ENCODE data around the gene CIROP. TPM values are rescaled to one million over a fixed set of nuclear protein-coding genes. Genes with fewer than 3 reads are reported as not detected.

Gene CIROP
- total RNA-seq, 1 experiment from 2014 or later: not detected

DNA sequence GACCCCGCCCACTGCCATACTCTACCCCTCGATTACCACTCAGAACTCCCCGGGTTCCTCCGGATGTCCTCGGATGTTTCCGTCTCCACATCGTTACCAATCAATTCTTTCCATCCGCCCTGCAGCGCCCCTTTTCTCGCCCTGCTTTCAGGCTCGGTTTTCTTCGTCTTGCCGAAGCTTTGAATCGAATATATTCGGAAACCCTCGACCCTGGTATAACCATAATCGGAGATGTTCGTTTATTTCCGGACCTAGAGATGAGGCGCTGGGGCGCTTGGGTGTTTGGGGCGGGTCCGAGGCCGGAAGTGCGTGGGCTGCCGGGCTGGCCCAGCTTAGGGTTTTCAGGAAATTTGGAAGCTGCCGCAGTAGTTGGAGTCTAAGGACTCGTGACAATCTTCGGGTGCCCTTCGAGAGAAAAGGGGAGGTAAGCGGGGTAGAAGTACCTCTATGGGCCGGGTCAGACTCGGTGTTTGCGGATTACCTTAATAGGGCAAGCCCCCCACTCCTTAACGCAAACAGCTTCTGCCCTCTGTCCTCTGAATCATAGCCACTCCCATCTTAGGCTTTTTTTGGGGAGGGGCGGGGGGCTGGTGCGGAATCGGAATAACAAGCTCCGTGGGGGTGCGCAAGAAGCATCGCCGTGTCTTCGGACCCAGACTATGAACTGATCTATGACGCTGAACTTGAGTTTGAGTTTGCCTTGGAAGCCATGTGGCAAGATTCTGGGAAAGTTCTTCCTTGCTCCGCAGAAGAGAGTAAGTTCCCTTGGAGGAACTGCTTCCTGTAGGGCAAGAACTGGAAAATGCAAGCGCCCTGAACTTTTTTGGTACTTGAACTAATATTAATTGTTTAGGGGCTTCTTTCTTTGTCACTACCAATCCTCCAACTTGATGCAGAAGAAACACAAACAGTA, 9.3 kb downstream of the CIROP start, which contains the start of gene C14orf119:
C14orf119 (plus strand) TSS at position 310 of the 913 bp plus-strand sequence. CDS start 2,154 bp downstream, outside the sequence.
- Mint-ChIP-seq H3K27me3 (ENCODE audit: insufficient read depth, unreplicated experiment) (no peaks in the 10 kb centered on the region), H3K4me1 (ENCODE audit: insufficient read depth, unreplicated experiment) (peaks cover 25% of the 10 kb centered on the region), H3K4me3 (ENCODE audit: unreplicated experiment) (no peak within 1 kb of the TSS), H3K27ac (ENCODE audit: low read depth, unreplicated experiment) (no peak within 1 kb of the TSS), H3K36me3 (ENCODE audit: insufficient read depth, unreplicated experiment) (peaks cover 57% of the 10 kb centered on the region), H3K9me3 (ENCODE audit: unreplicated experiment) (no peaks in the 10 kb centered on the region)
- peak; percentile 100 for DNase-seq (ENCODE audit: unreplicated experiment)
- intact Hi-C loops (cut with micrococcal nuclease): loop anchor here (2.0 kb wide), 2 partner anchors 17 to 59 kb away; no protein-coding TSS in a partner anchor
- TSS peak; percentile 75 for BruUV-seq (replicated peaks)
- ChIA-PET POLR2A (interaction anchor here (0.6 to 3.8 kb wide), 66 partner anchors 8 to 1639 kb away, joined by 3 to 74 read pairs (median 5); partner anchors contain the start of genes AJUBA, CHD8, DAD1 and DCAF11), CTCF (interaction anchor here (0.6 to 3.7 kb wide), 17 partner anchors 14 to 468 kb away, joined by 3 to 54 read pairs (median 6); partner anchors contain the start of gene CDH24)
- TF ChIP-seq, protein P1, sequence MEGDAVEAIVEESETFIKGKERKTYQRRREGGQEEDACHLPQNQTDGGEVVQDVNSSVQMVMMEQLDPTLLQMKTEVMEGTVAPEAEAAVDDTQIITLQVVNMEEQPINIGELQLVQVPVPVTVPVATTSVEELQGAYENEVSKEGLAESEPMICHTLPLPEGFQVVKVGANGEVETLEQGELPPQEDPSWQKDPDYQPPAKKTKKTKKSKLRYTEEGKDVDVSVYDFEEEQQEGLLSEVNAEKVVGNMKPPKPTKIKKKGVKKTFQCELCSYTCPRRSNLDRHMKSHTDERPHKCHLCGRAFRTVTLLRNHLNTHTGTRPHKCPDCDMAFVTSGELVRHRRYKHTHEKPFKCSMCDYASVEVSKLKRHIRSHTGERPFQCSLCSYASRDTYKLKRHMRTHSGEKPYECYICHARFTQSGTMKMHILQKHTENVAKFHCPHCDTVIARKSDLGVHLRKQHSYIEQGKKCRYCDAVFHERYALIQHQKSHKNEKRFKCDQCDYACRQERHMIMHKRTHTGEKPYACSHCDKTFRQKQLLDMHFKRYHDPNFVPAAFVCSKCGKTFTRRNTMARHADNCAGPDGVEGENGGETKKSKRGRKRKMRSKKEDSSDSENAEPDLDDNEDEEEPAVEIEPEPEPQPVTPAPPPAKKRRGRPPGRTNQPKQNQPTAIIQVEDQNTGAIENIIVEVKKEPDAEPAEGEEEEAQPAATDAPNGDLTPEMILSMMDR (IDR thresholded peaks at IDR 0.05; ENCODE audit: unreplicated experiment): no peak

- Mint-ChIP-seq H3K9me3 (ENCODE audit: unreplicated experiment) (no peaks in the 10 kb centered on the region), H3K27me3 (ENCODE audit: insufficient read depth, unreplicated experiment) (no peaks in the 10 kb centered on the region), H3K4me3 (ENCODE audit: unreplicated experiment) (no peak within 1 kb of the TSS), H3K4me1 (ENCODE audit: insufficient read depth, unreplicated experiment) (peaks cover 21% of the 10 kb centered on the region), H3K36me3 (ENCODE audit: insufficient read depth, unreplicated experiment) (peaks cover 60% of the 10 kb centered on the region), H3K27ac (ENCODE audit: low read depth, unreplicated experiment) (no peak within 1 kb of the TSS)
- BruUV-seq (replicated peaks): TSS peak; percentile 51
- TF ChIP-seq, protein P1 (IDR thresholded peaks at IDR 0.05; ENCODE audit: unreplicated experiment): no peak
- ChIA-PET CTCF (interaction anchor here (0.6 to 3.7 kb wide), 16 partner anchors 15 to 939 kb away, joined by 3 to 54 read pairs (median 6); partner anchors contain the start of gene CDH24), POLR2A (interaction anchor here (0.5 to 3.8 kb wide), 62 partner anchors 8 to 1639 kb away, joined by 3 to 74 read pairs (median 5); partner anchors contain the start of genes AJUBA, CHD8, DAD1 and DCAF11)
- intact Hi-C loops (cut with micrococcal nuclease): loop anchor here (2.0 kb wide), 2 partner anchors 16 to 60 kb away; no protein-coding TSS in a partner anchor
- peak; percentile 79 for DNase-seq (ENCODE audit: unreplicated experiment)
Measured at GRCh38 chr14:23094666-23095195, 10.1 kb downstream of the CIROP start, which contains the start of gene ACIN1. TSS of gene ACIN1 (minus strand) at chr14:23095136. CDS start at chr14:23095112, 24 bp downstream.

GRCh38 chr14:23093991-23094665, 10.7 kb downstream of the CIROP start:
- intact Hi-C loops (cut with micrococcal nuclease): loop anchor here (2.0 kb wide), 2 partner anchors 15 to 61 kb away; no protein-coding TSS in a partner anchor
- POLR2A ChIA-PET: interaction anchor here (0.5 to 3.8 kb wide), 46 partner anchors 9 to 1053 kb away, joined by 3 to 74 read pairs (median 5); partner anchors contain the start of genes AJUBA, DAD1, DCAF11 and EMC9
- peaks cover 60% of the 10 kb centered on the region for H3K36me3 Mint-ChIP-seq (ENCODE audit: insufficient read depth, unreplicated experiment)

More at GRCh38 chr14:23093991-23094665, 10.7 kb downstream of the CIROP start:
- TF ChIP-seq, protein P1 (IDR thresholded peaks at IDR 0.05; ENCODE audit: unreplicated experiment): no peak
- no peak for DNase-seq (ENCODE audit: unreplicated experiment)
- no peak overlapping the region for H3K4me3 Mint-ChIP-seq (ENCODE audit: unreplicated experiment)
- peaks cover 21% of the 10 kb centered on the region for H3K4me1 Mint-ChIP-seq (ENCODE audit: insufficient read depth, unreplicated experiment)
- CTCF ChIA-PET: interaction anchor here (0.6 to 3.7 kb wide), 17 partner anchors 11 to 939 kb away, joined by 3 to 54 read pairs (median 5); partner anchors contain the start of gene CDH24
- no peaks in the 10 kb centered on the region for H3K27me3 Mint-ChIP-seq (ENCODE audit: insufficient read depth, unreplicated experiment)
- BruUV-seq (replicated peaks): no TSS peak
- H3K27ac Mint-ChIP-seq (ENCODE audit: low read depth, unreplicated experiment): no peak overlapping the region
- H3K9me3 Mint-ChIP-seq (ENCODE audit: unreplicated experiment): no peaks in the 10 kb centered on the region
